ENCODE data around the gene FNDC11. TPM values are rescaled to one million over a fixed set of nuclear protein-coding genes. Genes with fewer than 3 reads are reported as not detected.
A peak's percentile ranks its signal among the peaks of the same experiment; 100 is the strongest.

The FNDC11 gene
- total RNA-seq, 1 experiment from 2014 or later: 0.48 TPM

- no peaks in the 10 kb centered on the region for H3K9me2 ChIP-seq (replicated peaks; ENCODE audit: insufficient read depth, low read length)
- H3K9me3 ChIP-seq (ENCODE audit: low read length): no peaks in the 10 kb centered on the region
- no peak for DNase-seq
- H3K27me3 ChIP-seq (ENCODE audit: low read length): no peaks in the 10 kb centered on the region
- peaks cover 41% of the 10 kb centered on the region for H3K4me1 ChIP-seq (ENCODE audit: low read length)
- no peak overlapping the region for H3K4me2 ChIP-seq (ENCODE audit: low read depth, low read length, poor library complexity, severe bottlenecking)
- H3K4me3 ChIP-seq (ENCODE audit: low read length): no peak overlapping the region
- no peak overlapping the region for H2AFZ ChIP-seq (ENCODE audit: low read length)
- H4K20me1 ChIP-seq (ENCODE audit: insufficient read depth, low read depth, low read length): 0 out of 2 replicates have a peak, but pooled peaks cover 5% of the 10 kb centered on the region
- no peaks in the 10 kb centered on the region for H3K36me3 ChIP-seq (ENCODE audit: insufficient read depth, low read length)
- no peak overlapping the region for H3K27ac ChIP-seq (ENCODE audit: low read length)
- H3K79me2 ChIP-seq (ENCODE audit: low read length): no peaks in the 10 kb centered on the region
- no peak overlapping the region for H3K9ac ChIP-seq (ENCODE audit: low read length)
Observed at GRCh38 chr20:63544241-63544957, 9.6 kb upstream of the FNDC11 start.

- H3K9ac ChIP-seq (ENCODE audit: low read length): 0 out of 2 replicates have a peak overlapping the region, but pooled peaks have one; percentile 8
- no peaks in the 10 kb centered on the region for H3K9me3 ChIP-seq (ENCODE audit: low read length)
- 0 out of 2 replicates have a peak, but pooled peaks cover 5% of the 10 kb centered on the region for H4K20me1 ChIP-seq (ENCODE audit: insufficient read depth, low read depth, low read length)
- no peaks in the 10 kb centered on the region for H3K9me2 ChIP-seq (replicated peaks; ENCODE audit: insufficient read depth, low read length)
- H3K27ac ChIP-seq (ENCODE audit: low read length): 0 out of 2 replicates have a peak overlapping the region, but pooled peaks have one; percentile 6
- DNase-seq: no peak
- no peaks in the 10 kb centered on the region for H3K27me3 ChIP-seq (ENCODE audit: low read length)
- H3K36me3 ChIP-seq (ENCODE audit: insufficient read depth, low read length): no peaks in the 10 kb centered on the region
- peak overlapping the region; percentile 40 for H3K4me2 ChIP-seq (ENCODE audit: low read depth, low read length, poor library complexity, severe bottlenecking)
- no peak overlapping the region; the same call in 1 of the 2 replicates for H3K4me3 ChIP-seq (ENCODE audit: low read length)
- no peaks in the 10 kb centered on the region for H3K79me2 ChIP-seq (ENCODE audit: low read length)
- H3K4me1 ChIP-seq (ENCODE audit: low read length): peaks cover 41% of the 10 kb centered on the region
- H2AFZ ChIP-seq (ENCODE audit: low read length): no peak overlapping the region
Observed at GRCh38 chr20:63544958-63545516, 8.9 kb upstream of the FNDC11 start.

- H3K36me3 ChIP-seq (ENCODE audit: insufficient read depth, low read length): no peaks in the 10 kb centered on the region
- no peaks in the 10 kb centered on the region for H3K79me2 ChIP-seq (ENCODE audit: low read length)
- no peak overlapping the region; the same call in 1 of the 2 replicates for H3K4me3 ChIP-seq (ENCODE audit: low read length)
- H4K20me1 ChIP-seq (ENCODE audit: insufficient read depth, low read depth, low read length): 0 out of 2 replicates have a peak, but pooled peaks cover 5% of the 10 kb centered on the region
- H3K27me3 ChIP-seq (ENCODE audit: low read length): no peaks in the 10 kb centered on the region
- DNase-seq: peak; percentile 73
- no peak overlapping the region for H3K9ac ChIP-seq (ENCODE audit: low read length)
- peak overlapping the region; percentile 57; the same call in 1 of the 2 replicates for H3K27ac ChIP-seq (ENCODE audit: low read length)
- H3K4me2 ChIP-seq (ENCODE audit: low read depth, low read length, poor library complexity, severe bottlenecking): peak overlapping the region; percentile 40
- no peaks in the 10 kb centered on the region for H3K9me3 ChIP-seq (ENCODE audit: low read length)
- H3K9me2 ChIP-seq (replicated peaks; ENCODE audit: insufficient read depth, low read length): no peaks in the 10 kb centered on the region
- no peak overlapping the region for H2AFZ ChIP-seq (ENCODE audit: low read length)
- H3K4me1 ChIP-seq (ENCODE audit: low read length): peaks cover 42% of the 10 kb centered on the region
Observed at GRCh38 chr20:63545814-63546213, 8.1 kb upstream of the FNDC11 start.

GRCh38 chr20:63546256-63546955, 7.6 kb upstream of the FNDC11 start:
- no peaks in the 10 kb centered on the region for H3K9me3 ChIP-seq (ENCODE audit: low read length)
- no peaks in the 10 kb centered on the region for H3K36me3 ChIP-seq (ENCODE audit: insufficient read depth, low read length)
- H3K4me1 ChIP-seq (ENCODE audit: low read length): peaks cover 47% of the 10 kb centered on the region
- H4K20me1 ChIP-seq (ENCODE audit: insufficient read depth, low read depth, low read length): 0 out of 2 replicates have a peak, but pooled peaks cover 5% of the 10 kb centered on the region
- no peak for DNase-seq
- H2AFZ ChIP-seq (ENCODE audit: low read length): no peak overlapping the region
- H3K4me2 ChIP-seq (ENCODE audit: low read depth, low read length, poor library complexity, severe bottlenecking): peak overlapping the region; percentile 40
- H3K27ac ChIP-seq (ENCODE audit: low read length): peak overlapping the region; percentile 57; the same call in 1 of the 2 replicates
- no peaks in the 10 kb centered on the region for H3K9me2 ChIP-seq (replicated peaks; ENCODE audit: insufficient read depth, low read length)
- no peaks in the 10 kb centered on the region for H3K27me3 ChIP-seq (ENCODE audit: low read length)
- no peak overlapping the region; the same call in 1 of the 2 replicates for H3K9ac ChIP-seq (ENCODE audit: low read length)
- no peak overlapping the region for H3K4me3 ChIP-seq (ENCODE audit: low read length)
- no peaks in the 10 kb centered on the region for H3K79me2 ChIP-seq (ENCODE audit: low read length)

GRCh38 chr20:63546956-63547724, 6.8 kb upstream of the FNDC11 start:
- Histone ChIP-seq H3K4me1 (ENCODE audit: low read length) (peaks cover 50% of the 10 kb centered on the region), H3K9ac (ENCODE audit: low read length) (no peak overlapping the region; the same call in 1 of the 2 replicates), H3K9me3 (ENCODE audit: low read length) (no peaks in the 10 kb centered on the region), H3K36me3 (ENCODE audit: insufficient read depth, low read length) (no peaks in the 10 kb centered on the region), H3K27me3 (ENCODE audit: low read length) (no peaks in the 10 kb centered on the region), H3K4me2 (ENCODE audit: low read depth, low read length, poor library complexity, severe bottlenecking) (no peak overlapping the region), H2AFZ (ENCODE audit: low read length) (no peak overlapping the region), H3K9me2 (replicated peaks; ENCODE audit: insufficient read depth, low read length) (no peaks in the 10 kb centered on the region), H4K20me1 (ENCODE audit: insufficient read depth, low read depth, low read length) (0 out of 2 replicates have a peak, but pooled peaks cover 3% of the 10 kb centered on the region), H3K27ac (ENCODE audit: low read length) (no peak overlapping the region), H3K79me2 (ENCODE audit: low read length) (no peaks in the 10 kb centered on the region), H3K4me3 (ENCODE audit: low read length) (no peak overlapping the region)
- DNase-seq: no peak

- Histone ChIP-seq H3K4me3 (ENCODE audit: low read length) (no peak within 1 kb of the TSS), H3K4me2 (ENCODE audit: low read depth, low read length, poor library complexity, severe bottlenecking) (peak within 1 kb of the TSS; percentile 40), H3K27me3 (ENCODE audit: low read length) (no peaks in the 10 kb centered on the region), H3K4me1 (ENCODE audit: low read length) (peaks cover 51% of the 10 kb centered on the region), H3K27ac (ENCODE audit: low read length) (no peak within 1 kb of the TSS), H3K79me2 (ENCODE audit: low read length) (no peaks in the 10 kb centered on the region), H4K20me1 (ENCODE audit: insufficient read depth, low read depth, low read length) (peaks cover 6% of the 10 kb centered on the region; the same call in 1 of the 2 replicates), H3K36me3 (ENCODE audit: insufficient read depth, low read length) (no peaks in the 10 kb centered on the region), H3K9ac (ENCODE audit: low read length) (no peak within 1 kb of the TSS; the same call in 1 of the 2 replicates), H3K9me2 (replicated peaks; ENCODE audit: insufficient read depth, low read length) (no peaks in the 10 kb centered on the region), H2AFZ (ENCODE audit: low read length) (no peak within 1 kb of the TSS), H3K9me3 (ENCODE audit: low read length) (no peaks in the 10 kb centered on the region)
- DNase-seq: no peak
Observed at GRCh38 chr20:63547725-63548480, 6.1 kb upstream of the FNDC11 start, which contains the start of gene SRMS. SRMS (minus strand) TSS chr20:63547749; CDS start chr20:63547463, 286 bp downstream.

GRCh38 chr20:63548542-63548941, 5.4 kb upstream of the FNDC11 start:
- no peaks in the 10 kb centered on the region for H3K9me2 ChIP-seq (replicated peaks; ENCODE audit: insufficient read depth, low read length)
- no peaks in the 10 kb centered on the region for H3K27me3 ChIP-seq (ENCODE audit: low read length)
- peaks cover 53% of the 10 kb centered on the region for H3K4me1 ChIP-seq (ENCODE audit: low read length)
- H3K27ac ChIP-seq (ENCODE audit: low read length): no peak overlapping the region
- no peak for DNase-seq
- H3K4me2 ChIP-seq (ENCODE audit: low read depth, low read length, poor library complexity, severe bottlenecking): no peak overlapping the region
- H3K79me2 ChIP-seq (ENCODE audit: low read length): no peaks in the 10 kb centered on the region
- H2AFZ ChIP-seq (ENCODE audit: low read length): no peak overlapping the region
- H3K36me3 ChIP-seq (ENCODE audit: insufficient read depth, low read length): no peaks in the 10 kb centered on the region
- no peak overlapping the region for H3K4me3 ChIP-seq (ENCODE audit: low read length)
- no peak overlapping the region for H3K9ac ChIP-seq (ENCODE audit: low read length)
- H4K20me1 ChIP-seq (ENCODE audit: insufficient read depth, low read depth, low read length): peaks cover 6% of the 10 kb centered on the region; the same call in 1 of the 2 replicates
- no peaks in the 10 kb centered on the region for H3K9me3 ChIP-seq (ENCODE audit: low read length)

Data from Karpas-422 (cell line).